Glutamatergic neuron (in vitro differentiated cells): ENCODE data around the gene UHRF2. TPM values are rescaled to one million over a fixed set of nuclear protein-coding genes. Genes with fewer than 3 reads are reported as not detected.

Experiments used
- DNase-seq: peaks from one replicate; pipeline ENCODE4 v3.0.0; 2022
- H3K27ac Mint-ChIP-seq: one replicate; pipeline ENCODE4 v1.8.0; 2020; ENCODE audit warnings: mild to moderate bottlenecking, mixed read lengths, inconsistent platforms; ENCODE audit not compliant: unreplicated experiment
- H3K27me3 Mint-ChIP-seq: one replicate; pipeline ENCODE4 v1.8.0; 2020; ENCODE audit warnings: mild to moderate bottlenecking, moderate library complexity, mixed read lengths, inconsistent platforms; ENCODE audit not compliant: unreplicated experiment
- H3K36me3 Mint-ChIP-seq: one replicate; pipeline ENCODE4 v1.8.0; 2020; ENCODE audit warnings: mild to moderate bottlenecking, mixed read lengths, inconsistent platforms; ENCODE audit not compliant: unreplicated experiment
- H3K4me1 Mint-ChIP-seq: one replicate; pipeline ENCODE4 v1.8.0; 2020; ENCODE audit warnings: mild to moderate bottlenecking, low read depth, mixed read lengths, inconsistent platforms; ENCODE audit not compliant: unreplicated experiment
- H3K4me3 Mint-ChIP-seq: one replicate; pipeline ENCODE4 v1.8.0; 2020; ENCODE audit warnings: mild to moderate bottlenecking, mixed read lengths, inconsistent platforms; ENCODE audit not compliant: unreplicated experiment
- H3K9me3 Mint-ChIP-seq: one replicate; pipeline ENCODE4 v1.8.0; 2020; ENCODE audit warnings: mild to moderate bottlenecking, moderate library complexity, mixed read lengths, inconsistent platforms; ENCODE audit not compliant: unreplicated experiment
- CTCF ChIP-seq: fragments of 200-600 bp; sonication (generic); IDR thresholded peaks from one replicate; pipeline ENCODE4 v1.5.0; 2021; ENCODE audit not compliant: partially characterized antibody, unreplicated experiment
- total RNA-seq: library from RNA; stranded (reverse); fragmentation: NEBNext Ultra II Directional; extraction: Animal tissue kit (Norgen Biotek cat#: 25700); gene quantifications from one replicate; pipeline ENCODE4 v1.2.1, GENCODE V29; 2021; ENCODE audit not compliant: unreplicated experiment

Gene UHRF2
- total RNA-seq, 1 donor from 2014 or later: 54.2 TPM

GRCh38 chr9:6467006-6467625 is 54.1 kb downstream of the UHRF2 start:
- Mint-ChIP-seq H3K27ac (no peak overlapping the region), H3K4me3 (no peak overlapping the region), H3K27me3 (no peaks in the 10 kb centered on the region), H3K36me3 (no peaks in the 10 kb centered on the region), H3K9me3 (no peaks in the 10 kb centered on the region), H3K4me1 (peaks cover 7% of the 10 kb centered on the region)
- TF ChIP-seq CTCF: no peak
- DNase-seq: no peak

- H3K27ac Mint-ChIP-seq: no peak overlapping the region
- H3K36me3 Mint-ChIP-seq: no peaks in the 10 kb centered on the region
- peaks cover 12% of the 10 kb centered on the region for H3K4me1 Mint-ChIP-seq
- no peaks in the 10 kb centered on the region for H3K27me3 Mint-ChIP-seq
- no peaks in the 10 kb centered on the region for H3K9me3 Mint-ChIP-seq
- TF ChIP-seq CTCF: no peak
- DNase-seq: no peak
- no peak overlapping the region for H3K4me3 Mint-ChIP-seq
Observed at GRCh38 chr9:6471231-6471850, 58.3 kb downstream of the UHRF2 start.

- no peaks in the 10 kb centered on the region for H3K9me3 Mint-ChIP-seq
- H3K4me1 Mint-ChIP-seq: peaks cover 12% of the 10 kb centered on the region
- DNase-seq: no peak
- TF ChIP-seq CTCF: no peak
- no peak overlapping the region for H3K4me3 Mint-ChIP-seq
- no peak overlapping the region for H3K27ac Mint-ChIP-seq
- no peaks in the 10 kb centered on the region for H3K36me3 Mint-ChIP-seq
- no peaks in the 10 kb centered on the region for H3K27me3 Mint-ChIP-seq
Observed at GRCh38 chr9:6473151-6473550, 60.2 kb downstream of the UHRF2 start.

DNA sequence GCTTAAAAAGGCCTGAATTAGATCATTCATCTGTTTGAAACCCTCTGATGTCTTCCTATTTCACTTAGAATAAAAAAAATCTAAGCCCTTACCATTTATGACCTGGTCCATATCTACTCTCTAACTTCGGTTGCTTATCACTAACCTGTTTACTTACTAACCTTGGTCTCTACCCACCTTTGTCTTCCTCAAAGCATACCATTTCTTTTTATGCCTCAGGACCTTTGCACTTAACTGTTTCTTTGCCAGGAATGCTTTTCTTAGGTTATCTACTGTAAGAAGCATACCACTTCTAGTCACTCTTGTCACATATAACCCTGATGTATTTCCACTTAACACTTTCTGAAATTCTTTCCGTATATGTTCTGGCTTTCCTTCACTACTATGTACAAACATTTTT is 67.0 kb downstream of the UHRF2 start:
- H3K4me3 Mint-ChIP-seq: no peak overlapping the region

More for the DNA sequence above, 67.0 kb downstream of the UHRF2 start:
- Mint-ChIP-seq H3K9me3 (no peaks in the 10 kb centered on the region), H3K27me3 (no peaks in the 10 kb centered on the region), H3K4me1 (peaks cover 1% of the 10 kb centered on the region), H3K27ac (no peak overlapping the region), H3K36me3 (no peaks in the 10 kb centered on the region)
- no peak for TF ChIP-seq CTCF
- no peak for DNase-seq
